GM19099 (cell line): ENCODE data around the gene CNKSR3.

ENCODE experiments used
- POLR2A ChIP-seq: IDR thresholded peaks from 3 replicates; pipeline ENCODE4 v1.6.1; 2011; ENCODE audit warnings: low read depth; ENCODE audit not compliant: insufficient read length; ENCODE audit errors: extremely low read depth

CNKSR3 gene

GRCh38 chr6:154354265-154354777 lies 156.2 kb downstream of the CNKSR3 start:
- peak; percentile 14 for TF ChIP-seq POLR2A

DNA sequence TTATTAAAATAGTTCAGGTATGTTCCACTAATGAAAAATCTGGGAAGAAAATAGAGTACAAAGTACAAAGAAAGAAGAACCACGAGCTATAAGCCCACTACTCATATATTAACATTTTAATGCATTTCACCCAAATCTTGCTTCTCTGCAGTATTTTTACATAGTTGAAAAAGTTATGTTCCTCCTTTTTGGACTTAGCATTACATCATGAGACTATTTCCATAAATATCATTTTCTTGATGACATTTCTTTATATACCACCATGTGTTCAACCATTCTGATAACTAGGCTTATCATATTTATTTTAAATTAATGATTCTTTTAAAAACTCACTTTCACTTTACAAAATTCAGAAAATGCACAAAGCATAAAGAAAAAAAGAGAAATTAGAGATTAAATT lies 156.9 kb downstream of the CNKSR3 start:
- TF ChIP-seq POLR2A = no peak

- TF ChIP-seq POLR2A = no peak
Observed at GRCh38 chr6:154352898-154353585, 157.4 kb downstream of the CNKSR3 start.

- no peak for TF ChIP-seq POLR2A
Observed at GRCh38 chr6:154350293-154350692, 160.2 kb downstream of the CNKSR3 start.

DNA sequence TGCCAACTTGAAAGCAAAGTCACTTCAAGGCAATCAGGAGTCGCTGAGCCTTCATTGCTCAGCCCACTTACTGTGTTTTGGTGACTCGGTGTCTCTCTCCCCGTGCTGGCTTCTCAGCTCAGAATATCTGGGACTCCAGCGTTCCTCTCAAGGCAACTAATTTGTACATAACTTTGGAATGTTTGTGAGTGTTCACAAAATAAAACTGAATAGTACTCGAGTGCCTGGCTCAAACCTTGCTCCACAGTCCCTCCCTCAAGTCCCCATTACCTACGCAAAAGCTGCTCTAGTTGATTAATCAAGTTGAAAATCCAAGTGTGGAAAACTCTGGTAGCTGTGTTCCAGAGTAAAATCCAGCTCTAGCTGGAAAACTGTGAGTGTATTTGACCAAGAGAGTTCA lies 162.5 kb downstream of the CNKSR3 start:
- TF ChIP-seq POLR2A = no peak

GRCh38 chr6:154345811-154346210 lies 164.7 kb downstream of the CNKSR3 start:
- TF ChIP-seq POLR2A = no peak

DNA sequence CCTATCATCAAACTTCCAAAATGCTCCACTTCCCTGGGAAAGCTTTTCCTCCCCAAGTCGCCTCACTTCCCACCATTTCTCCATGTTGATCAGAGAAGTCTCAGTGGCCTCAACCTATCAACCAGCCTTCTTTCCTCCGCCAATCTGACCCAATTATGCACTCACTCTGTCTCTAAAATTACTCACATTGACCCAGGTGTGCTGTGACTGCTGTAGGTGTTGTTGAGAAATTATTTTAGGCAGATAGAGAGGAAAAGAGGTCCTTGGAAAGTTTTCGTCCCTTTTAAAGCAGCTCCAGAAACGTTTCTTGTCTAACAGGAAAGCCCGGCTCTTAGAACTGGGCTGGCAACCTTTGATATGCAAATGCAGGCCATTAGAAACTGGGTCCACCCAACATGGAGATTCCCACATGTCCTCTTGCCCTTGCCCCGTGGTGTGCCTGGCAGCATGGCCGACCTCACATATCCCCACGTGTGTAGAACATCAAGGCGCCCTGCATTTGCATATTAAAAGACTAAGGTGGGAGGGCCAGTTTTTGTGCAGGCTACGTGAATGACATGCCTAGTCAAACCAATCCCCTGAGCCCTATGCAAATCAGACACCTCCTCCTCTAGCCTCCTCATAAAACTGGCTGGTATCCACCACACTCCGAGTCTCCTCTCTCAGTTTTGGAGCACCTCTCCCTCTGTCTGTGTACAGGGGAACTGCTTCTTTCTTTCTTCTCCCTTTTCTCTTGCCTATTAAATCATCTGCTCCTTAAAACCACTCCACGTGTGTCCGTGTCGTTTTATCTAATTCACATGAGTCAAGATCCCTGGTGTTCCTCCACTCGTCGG lies 166.8 kb downstream of the CNKSR3 start:
- no peak for TF ChIP-seq POLR2A

DNA sequence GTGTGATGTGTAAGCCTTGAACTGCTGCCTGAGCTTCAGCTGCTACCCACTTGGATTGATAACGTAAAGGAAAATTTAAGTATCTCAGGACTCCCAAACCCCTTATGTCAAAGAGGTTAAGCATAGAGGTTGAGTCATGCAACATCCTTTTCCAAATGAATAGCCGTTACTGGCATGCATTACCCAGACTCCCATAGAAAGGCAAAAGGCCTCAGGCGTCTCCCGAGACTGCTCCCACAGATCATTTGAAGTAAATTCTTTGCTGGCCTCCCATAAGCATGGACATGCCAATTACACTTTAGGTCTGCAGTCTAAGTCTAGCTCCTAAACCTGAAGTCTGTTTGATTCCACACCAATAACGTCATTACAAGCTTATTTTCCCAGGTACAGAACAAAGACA lies 168.6 kb downstream of the CNKSR3 start:
- no peak for TF ChIP-seq POLR2A

DNA sequence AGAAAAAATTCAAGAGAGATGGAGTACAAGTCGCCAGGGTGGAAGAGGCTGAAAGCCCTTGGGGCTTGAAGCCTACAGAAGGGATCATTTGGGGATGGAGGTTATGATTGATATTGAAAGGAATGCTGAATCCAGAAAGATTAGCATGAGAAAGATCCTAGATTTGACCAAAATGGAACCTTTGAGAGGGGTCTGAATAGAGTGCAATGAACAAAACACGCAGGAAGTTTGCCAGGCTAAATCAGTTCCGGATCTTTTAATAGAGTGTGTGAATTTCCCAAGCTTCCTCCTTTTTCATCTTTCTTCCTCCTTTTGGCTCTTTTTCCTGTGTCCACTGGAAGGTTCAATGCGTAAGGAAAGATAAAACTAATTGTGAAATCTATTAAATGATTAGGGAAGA lies 169.1 kb downstream of the CNKSR3 start:
- TF ChIP-seq POLR2A = no peak
